IMR-90 (cell line): ENCODE results near the gene BEGAIN. TPM values are rescaled to one million over a fixed set of nuclear protein-coding genes. Genes with fewer than 3 reads are reported as not detected.

Source experiments
- ATAC-seq: fragments of 200-7000 bp; cut with Tn5 transposase; 2 replicates; pipeline ENCODE4 v1.9.1; 2020; ENCODE audit warnings: low read depth, mild to moderate bottlenecking, moderate library complexity
- BruUV-seq: library from RNA; stranded (reverse); fragments of 400-500 nt; replicated peaks from 2 replicates; lab custom pipeline; 2021; lab: Mats Ljungman, UMichigan
- CTCF ChIA-PET: fragments of 300-600 bp; formaldehyde crosslinking; extraction: SDS; loops from one replicate; lab custom pipeline; 2021; ENCODE audit warnings: antibody characterized with exemption; lab: Yijun Ruan, JAX
- POLR2A ChIA-PET: fragments of 300-600 bp; sonication (Branson Sonifier 250); formaldehyde crosslinking; loops from one replicate; lab custom pipeline; 2022; ENCODE audit warnings: antibody characterized with exemption; ENCODE audit not compliant: unreplicated experiment; lab: Charles Lee
- DNase-seq: peaks from one replicate; pipeline ENCODE4 v3.0.0; 2013
- H2AFZ ChIP-seq: replicated peaks from 2 replicates; pipeline ENCODE3; 2013; ENCODE audit warnings: low read length, mild to moderate bottlenecking; ENCODE audit not compliant: poor library complexity
- H2AK5ac ChIP-seq: 2 replicates; pipeline ENCODE4 v1.6.1; 2013; ENCODE audit warnings: low read depth, low read length, inconsistent platforms
- H2AK9ac ChIP-seq: replicated peaks from 2 replicates; pipeline ENCODE3; 2013; ENCODE audit warnings: mild to moderate bottlenecking, low read depth, low read length, moderate library complexity; ENCODE audit not compliant: poor library complexity
- H2BK120ac ChIP-seq: 2 replicates; pipeline ENCODE4 v1.6.1; 2013; ENCODE audit warnings: low read depth, low read length, inconsistent platforms
- H2BK15ac ChIP-seq: 3 replicates; pipeline ENCODE4 v1.6.1; 2013; ENCODE audit warnings: low read depth, low read length, inconsistent platforms
- H2BK20ac ChIP-seq: 2 replicates; pipeline ENCODE4 v1.6.1; 2013; ENCODE audit warnings: low read depth, mild to moderate bottlenecking, inconsistent platforms, low read length, moderate library complexity
- H2BK5ac ChIP-seq: 2 replicates; pipeline ENCODE4 v1.6.1; 2013; ENCODE audit warnings: mild to moderate bottlenecking, low read depth, low read length, inconsistent platforms; ENCODE audit not compliant: poor library complexity, severe bottlenecking
- H3K14ac ChIP-seq: replicated peaks from 2 replicates; pipeline ENCODE4 v1.6.1; 2013; ENCODE audit warnings: low read depth, low read length, inconsistent platforms
- H3K18ac ChIP-seq: 2 replicates; pipeline ENCODE4 v1.6.1; 2013; ENCODE audit warnings: low read depth, low read length, control low read depth
- H3K23ac ChIP-seq: 2 replicates; pipeline ENCODE4 v1.6.1; 2013; ENCODE audit warnings: low read depth, low read length, inconsistent platforms
- H3K27ac ChIP-seq: 2 replicates; pipeline ENCODE4 v1.5.1; 2013; ENCODE audit warnings: mild to moderate bottlenecking, control low read depth, low read length; ENCODE audit not compliant: insufficient read depth
- H3K27me3 ChIP-seq: 2 replicates; pipeline ENCODE4 v1.6.1; 2013; ENCODE audit warnings: low read length; ENCODE audit not compliant: control insufficient read depth, insufficient read depth
- H3K36me3 ChIP-seq: 2 replicates; pipeline ENCODE4 v1.6.1; 2013; ENCODE audit warnings: low read length, mixed read lengths; ENCODE audit not compliant: control insufficient read depth, insufficient read depth
- H3K4ac ChIP-seq: 2 replicates; pipeline ENCODE4 v1.6.1; 2013; ENCODE audit warnings: low read depth, low read length, inconsistent platforms
- H3K4me1 ChIP-seq: 2 replicates; pipeline ENCODE4 v1.6.1; 2013; ENCODE audit warnings: low read length, mixed read lengths; ENCODE audit not compliant: control insufficient read depth, insufficient read depth
- H3K4me2 ChIP-seq: 2 replicates; pipeline ENCODE4 v1.6.1; 2013; ENCODE audit warnings: low read depth, mild to moderate bottlenecking, control low read depth, low read length, moderate library complexity
- H3K4me3 ChIP-seq: 2 replicates; pipeline ENCODE4 v1.5.1; 2013; ENCODE audit warnings: low read depth, mild to moderate bottlenecking, control low read depth, low read length, moderate library complexity; ENCODE audit not compliant: insufficient read depth
- H3K56ac ChIP-seq: 2 replicates; pipeline ENCODE4 v1.6.1; 2013; ENCODE audit warnings: low read length, inconsistent platforms; ENCODE audit not compliant: insufficient read depth; ENCODE audit errors: extremely low read depth
- H3K79me1 ChIP-seq, 2 experiments: 2 replicates each; pipeline ENCODE4 v1.6.1; 2013; ENCODE audit warnings: low read length in 2 of 2, inconsistent platforms in 1 of 2, low read depth in 1 of 2
- H3K9ac ChIP-seq: 2 replicates; pipeline ENCODE4 v1.6.1; 2013; ENCODE audit warnings: low read depth, low read length, control low read depth
- H3K9me1 ChIP-seq: 2 replicates; pipeline ENCODE4 v1.6.1; 2013; ENCODE audit warnings: low read length, inconsistent platforms; ENCODE audit not compliant: insufficient read depth
- H3K9me3 ChIP-seq: 2 replicates; pipeline ENCODE4 v1.6.1; 2013; ENCODE audit warnings: low read length; ENCODE audit not compliant: control insufficient read depth, insufficient read depth
- H4K20me1 ChIP-seq: 2 replicates; pipeline ENCODE4 v1.6.1; 2013; ENCODE audit warnings: low read length, inconsistent platforms; ENCODE audit not compliant: insufficient read depth
- H4K5ac ChIP-seq: 2 replicates; pipeline ENCODE4 v1.6.1; 2013; ENCODE audit warnings: mild to moderate bottlenecking, low read depth, low read length, control low read depth
- H4K8ac ChIP-seq, 2 experiments: 2 replicates each; pipeline ENCODE4 v1.6.1; 2013; ENCODE audit warnings: low read depth in 2 of 2, low read length in 2 of 2, control low read depth in 1 of 2, inconsistent platforms in 1 of 2
- H4K91ac ChIP-seq: 2 replicates; pipeline ENCODE4 v1.6.1; 2013; ENCODE audit warnings: low read depth, low read length, inconsistent platforms; ENCODE audit not compliant: insufficient read depth
- BHLHE40 ChIP-seq: fragments of 150-350 bp; IDR thresholded peaks from 2 replicates; pipeline ENCODE4 v1.6.1; 2016; ENCODE audit warnings: mild to moderate bottlenecking, low read depth, low read length
- CEBPB ChIP-seq: IDR thresholded peaks from 2 replicates; pipeline ENCODE4 v1.6.1; 2012; ENCODE audit warnings: low read depth, low read length, improper control_type of control experiment
- CHD1 ChIP-seq: IDR thresholded peaks from 2 replicates; pipeline ENCODE4 v1.6.1; 2012; ENCODE audit warnings: low read depth, low read length, improper control_type of control experiment
- CTCF ChIP-seq: conservative IDR thresholded peaks from 2 replicates; pipeline ENCODE4 v1.5.1; 2012; ENCODE audit warnings: mild to moderate bottlenecking, low read depth, low read length, improper control_type of control experiment
- ELK1 ChIP-seq: fragments of 150-350 bp; IDR thresholded peaks from 2 replicates; pipeline ENCODE4 v1.6.1; 2016; ENCODE audit warnings: low read depth, mild to moderate bottlenecking, low read length, moderate library complexity, borderline replicate concordance
- FOS ChIP-seq: fragments of 150-350 bp; IDR thresholded peaks from 2 replicates; pipeline ENCODE4 v1.6.1; 2016; ENCODE audit warnings: low read depth, low read length
- MAFK ChIP-seq: IDR thresholded peaks from 2 replicates; pipeline ENCODE4 v1.6.1; 2012; ENCODE audit warnings: low read depth, low read length, improper control_type of control experiment
- MAZ ChIP-seq: IDR thresholded peaks from 2 replicates; pipeline ENCODE4 v1.6.1; 2012; ENCODE audit warnings: low read depth, mild to moderate bottlenecking, low read length, improper control_type of control experiment, moderate library complexity, borderline replicate concordance
- NFE2L2 ChIP-seq: fragments of 150-350 bp; IDR thresholded peaks from 2 replicates; pipeline ENCODE4 v1.6.1; 2016; ENCODE audit warnings: low read depth, mild to moderate bottlenecking, low read length
- POLR2A ChIP-seq: IDR thresholded peaks from 2 replicates; pipeline ENCODE4 v1.6.1; 2012; ENCODE audit warnings: mild to moderate bottlenecking, low read depth, low read length
- RAD21 ChIP-seq: IDR thresholded peaks from 2 replicates; pipeline ENCODE4 v1.6.1; 2012; ENCODE audit warnings: low read length, improper control_type of control experiment
- RCOR1 ChIP-seq: IDR thresholded peaks from 2 replicates; pipeline ENCODE4 v1.6.1; 2012; ENCODE audit warnings: mild to moderate bottlenecking, low read length, improper control_type of control experiment; ENCODE audit not compliant: insufficient replicate concordance
- RFX5 ChIP-seq: IDR thresholded peaks from 2 replicates; pipeline ENCODE4 v1.8.0; 2012; ENCODE audit warnings: low read depth, mild to moderate bottlenecking, low read length, moderate library complexity
- SMC3 ChIP-seq: fragments of 150-350 bp; IDR thresholded peaks from 2 replicates; pipeline ENCODE4 v1.6.1; 2016; ENCODE audit warnings: low read depth, mild to moderate bottlenecking, antibody characterized with exemption, low read length, moderate library complexity
- USF2 ChIP-seq: fragments of 150-350 bp; IDR thresholded peaks from 2 replicates; pipeline ENCODE4 v1.6.1; 2017; ENCODE audit warnings: mild to moderate bottlenecking, antibody characterized with exemption, low read length, low read depth
- WGBS, 2 experiments: methylation state at CpG; one replicate each; pipeline versions ENCODE4 v1.1.5 to v1.1.7; 2013; ENCODE audit warnings: missing lambda C conversion rate in 2 of 2; ENCODE audit not compliant: insufficient read length in 1 of 2; ENCODE audit errors: extremely low coverage in 2 of 2; 5-methylcytosine and 5-hydroxymethylcytosine counted together
- dilution Hi-C: fragments of 300-500 bp; cut with HindIII; formaldehyde crosslinking; loops from one replicate; pipeline ENCODE4 v1.14.3; 2018; ENCODE audit warnings: low sequenced_read_pairs; ENCODE audit not compliant: unreplicated experiment
- in situ Hi-C: fragments of 300-500 bp; cut with MboI; formaldehyde crosslinking; loops from 3 replicates; pipeline ENCODE4 v1.14.3; 2019; ENCODE audit warnings: low sequenced_read_pairs, inconsistent platforms, mixed read lengths
- intact Hi-C: fragments of 100-400 bp; cut with micrococcal nuclease; formaldehyde crosslinking; loops from 2 replicates; pipeline ENCODE4 v1.10.0; 2022
- polyA plus RNA-seq, 3 experiments: library from polyadenylated mRNA; depleted of rRNA; stranded (reverse); fragments of >200 nt; gene quantifications; 2 replicates each; pipeline ENCODE4 v1.2.3, GENCODE V29; 2012; ENCODE audit warnings: low replicate concordance in 1 of 3
- total RNA-seq: library from RNA; depleted of rRNA; stranded (reverse); fragments of >200 nt; gene quantifications from 2 replicates; pipeline ENCODE4 v1.2.3, GENCODE V29; 2012

BEGAIN gene
- total and polyA plus RNA-seq, 2 of the 4 experiments (the other 2 are of a cell fraction) = 0.18 to 0.99 TPM

GRCh38 chr14:100605706-100606686, 18.8 kb upstream of the BEGAIN start:
- dilution Hi-C loops = no loop called here
- no peak overlapping the region for H2BK5ac ChIP-seq
- no peak overlapping the region for H2AK9ac ChIP-seq
- no peak overlapping the region for H4K5ac ChIP-seq
- no peak overlapping the region for H2BK120ac ChIP-seq
- DNase-seq (peak; percentile 18), ATAC-seq (no peak)
- no peak overlapping the region for H3K4me3 ChIP-seq
- in situ Hi-C loops = no loop called here
- POLR2A ChIA-PET = no interaction called here
- H3K9ac ChIP-seq = no peak overlapping the region
- H3K4ac ChIP-seq = no peak overlapping the region
- whole genome bisulfite sequencing, 2 experiments = 77% methylated on average over 13 of the region's 29 CpGs; no CpG with 5 or more reads in 1 of the 2 experiments
- BruUV-seq = no TSS peak
- no peak overlapping the region for H2BK15ac ChIP-seq
- no peaks in the 10 kb centered on the region for H4K20me1 ChIP-seq
- H3K4me2 ChIP-seq = no peak overlapping the region
- no peak overlapping the region for H3K14ac ChIP-seq
- no peaks in the 10 kb centered on the region for H3K36me3 ChIP-seq
- H4K91ac ChIP-seq = no peak overlapping the region
- intact Hi-C loops = no loop called here
- H3K27ac ChIP-seq = no peak overlapping the region
- no peak overlapping the region for H3K18ac ChIP-seq
- TF ChIP-seq FOS (no peak), RFX5 (no peak), ELK1 (no peak), MAZ (no peak), CEBPB (no peak), POLR2A (no peak), NFE2L2 (no peak), BHLHE40 (no peak), USF2 (no peak), CHD1 (no peak), CTCF (no peak), SMC3 (no peak), RCOR1 (no peak), RAD21 (no peak), MAFK (no peak)
- no peaks in the 10 kb centered on the region for H3K4me1 ChIP-seq
- no peak overlapping the region for H2BK20ac ChIP-seq
- H3K79me1 ChIP-seq = no peaks in the 10 kb centered on the region
- H2AFZ ChIP-seq = no peak overlapping the region
- no peak overlapping the region for H2AK5ac ChIP-seq
- H4K8ac ChIP-seq = no peak overlapping the region
- CTCF ChIA-PET = no interaction called here
- H3K9me3 ChIP-seq = peaks cover 8% of the 10 kb centered on the region; the same call in 1 of the 2 replicates
- H3K27me3 ChIP-seq = peaks cover 27% of the 10 kb centered on the region
- no peak overlapping the region for H3K23ac ChIP-seq
- H3K9me1 ChIP-seq = no peaks in the 10 kb centered on the region
- no peak overlapping the region for H3K56ac ChIP-seq
